Ascending aorta (tissue), 1 donor: ENCODE measurements around the gene PKM. TPM values are rescaled to one million over a fixed set of nuclear protein-coding genes. Genes with fewer than 3 reads are reported as not detected.

ENCODE experiments used
- total RNA-seq: library from RNA; depleted of rRNA; stranded (reverse); fragments of >200 nt; gene quantifications from one replicate; pipeline ENCODE4 v1.1.0, GENCODE V29; 2016

Gene PKM
- total RNA-seq, 1 donor from 2014 or later: 313 TPM

Other genes starting within 250 kb of the PKM start
- 128 TPM for gene MYO9A, start 113.0 kb downstream of the PKM start, total RNA-seq
- 3.5 TPM for gene SENP8, start 112.8 kb downstream of the PKM start, total RNA-seq
- not detected for gene GRAMD2A, start 33.4 kb downstream of the PKM start, total RNA-seq
- gene PARP6, start 41.4 kb upstream of the PKM start, total RNA-seq: 26.5 TPM
- not detected for gene CELF6, start 89.0 kb upstream of the PKM start, total RNA-seq
- gene HEXA, start 144.8 kb upstream of the PKM start, total RNA-seq: 111 TPM
- not detected for gene TMEM202, start 167.1 kb upstream of the PKM start, total RNA-seq
- 109 TPM for gene ARIH1, start 243.1 kb upstream of the PKM start, total RNA-seq